ENCODE results near the gene AFDN.

The AFDN gene

DNA sequence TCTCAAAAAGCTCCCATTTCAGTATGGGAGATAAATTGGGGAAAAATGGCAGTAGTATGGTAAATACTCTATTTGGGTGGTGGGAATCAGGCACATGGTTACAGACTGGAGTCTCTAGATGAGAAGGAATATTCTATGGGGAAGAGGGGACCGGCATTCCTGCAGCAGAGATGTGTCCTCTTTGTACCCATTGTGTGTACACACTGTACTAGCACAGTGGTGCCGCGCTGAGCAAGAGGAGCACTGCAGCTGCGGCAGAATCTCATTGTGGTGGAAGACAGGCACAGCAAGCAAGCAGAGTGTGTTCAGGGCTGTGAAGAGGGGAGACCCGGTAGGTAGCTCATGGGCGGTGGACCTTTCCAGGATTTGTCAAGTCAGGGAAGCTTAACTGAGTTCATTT lies 13.0 kb downstream of the AFDN start:
- DNase-seq (ENCODE audit: low read depth in 2 of 2) = no peak

DNA sequence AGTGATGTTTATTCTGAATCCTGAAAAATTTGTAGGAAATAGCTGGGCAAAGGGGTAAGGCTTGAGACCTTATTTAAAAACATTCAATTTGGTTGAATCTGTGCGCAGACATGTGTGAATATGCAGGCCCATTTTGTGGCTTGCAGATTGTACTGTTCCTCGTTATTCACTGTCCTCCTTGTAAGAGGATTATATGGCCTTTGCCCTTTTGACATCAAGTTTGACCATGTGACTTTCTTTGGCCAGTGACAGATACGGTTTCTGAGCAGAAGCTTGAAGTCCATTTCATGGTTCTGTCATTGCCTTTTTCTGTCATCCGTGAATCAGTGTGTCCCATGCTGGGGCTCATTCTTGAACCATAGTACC lies 13.4 kb downstream of the AFDN start:
- DNase-seq (ENCODE audit: low read depth in 2 of 2) = no peak

DNA sequence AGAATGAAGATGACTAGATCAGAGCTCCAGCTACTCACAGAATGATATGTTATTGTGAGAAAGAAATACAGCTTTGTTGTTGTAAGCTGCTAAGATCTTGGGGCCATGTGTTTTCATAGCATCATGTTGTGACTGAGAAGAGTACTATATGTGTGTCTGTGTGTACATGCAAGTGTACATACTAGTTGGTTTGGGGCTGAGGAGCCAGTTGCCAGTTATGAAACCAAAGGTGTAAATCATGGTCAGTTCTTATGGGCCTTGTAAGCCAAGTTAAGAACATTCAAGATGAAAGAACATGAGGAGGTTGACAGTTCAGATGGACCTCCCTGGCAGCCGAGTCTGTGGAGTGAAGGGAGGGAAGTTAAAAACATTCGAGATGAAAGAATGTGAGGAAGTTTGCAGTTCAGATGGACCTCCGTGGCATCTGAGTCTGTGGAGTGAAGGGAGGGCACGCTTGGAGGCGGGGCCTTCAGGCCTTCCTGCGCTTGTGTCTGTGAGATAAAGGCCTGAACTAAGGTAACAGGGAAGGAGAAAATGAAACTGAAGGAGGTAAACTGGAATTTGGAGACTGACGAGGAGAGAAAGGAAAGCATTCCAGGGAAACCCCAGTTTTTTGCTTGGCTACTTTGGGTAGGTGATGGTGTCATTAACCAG lies 13.9 kb downstream of the AFDN start:
- DNase-seq (ENCODE audit: low read depth in 2 of 2) = no peak

DNA sequence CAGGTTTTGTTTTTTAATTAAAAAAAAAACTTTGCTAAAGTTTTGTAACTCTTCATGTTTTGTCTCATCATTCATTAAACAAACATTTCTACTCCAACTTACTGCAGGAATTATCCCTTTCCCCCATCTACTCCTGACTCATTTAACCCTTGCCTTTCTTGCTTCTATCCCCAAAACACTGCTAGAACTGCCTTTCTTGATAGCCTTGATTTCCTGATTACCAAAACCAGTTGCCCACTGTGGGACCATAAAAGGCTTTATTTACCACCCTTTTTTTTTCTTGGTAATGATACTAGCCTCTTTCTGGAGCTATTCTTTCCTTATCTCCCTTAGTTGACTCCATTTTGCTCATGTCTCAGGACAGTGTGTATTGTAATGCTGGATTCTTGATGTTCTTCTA lies 15.3 kb downstream of the AFDN start:
- DNase-seq (ENCODE audit: low read depth in 2 of 2) = no peak

DNA sequence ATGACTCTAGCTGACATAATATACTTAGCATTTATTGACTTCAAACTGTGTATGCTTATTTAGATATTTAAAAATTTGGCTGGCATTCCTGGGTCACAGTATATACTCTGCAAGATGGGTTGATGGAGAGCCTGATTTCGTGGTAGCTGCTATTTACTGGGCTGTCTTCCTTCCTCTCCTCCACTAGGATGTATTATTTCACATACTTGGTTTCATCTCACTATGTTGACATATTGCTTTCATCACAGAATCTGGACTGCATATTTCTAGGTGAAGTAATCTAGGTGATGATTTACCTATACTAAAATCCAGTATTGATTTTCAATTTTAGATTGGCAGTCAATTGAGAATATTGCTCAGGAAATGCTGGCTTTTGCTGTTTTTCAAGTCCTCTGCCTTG lies 15.7 kb downstream of the AFDN start:
- no peak for DNase-seq (ENCODE audit: low read depth in 2 of 2)

DNA sequence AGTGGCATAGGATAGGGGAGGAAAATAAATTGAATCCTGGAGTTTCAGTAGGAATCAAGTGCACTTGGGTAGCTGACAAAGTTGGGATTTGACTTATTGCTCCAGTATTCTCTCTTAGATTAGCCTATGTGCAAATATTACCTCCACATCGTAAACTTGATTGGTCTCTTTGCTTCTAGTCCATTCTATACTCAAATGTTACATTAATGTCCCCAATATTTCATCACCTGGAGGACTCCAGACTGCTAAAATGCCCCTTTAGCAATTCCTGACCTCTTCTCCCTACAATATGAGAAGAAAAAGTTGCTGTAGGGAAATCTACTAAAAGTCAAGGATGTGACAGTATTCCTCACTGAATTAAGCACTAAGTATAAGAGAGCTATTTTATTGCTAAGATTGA lies 16.3 kb downstream of the AFDN start:
- no peak for DNase-seq (ENCODE audit: low read depth in 2 of 2)

DNA sequence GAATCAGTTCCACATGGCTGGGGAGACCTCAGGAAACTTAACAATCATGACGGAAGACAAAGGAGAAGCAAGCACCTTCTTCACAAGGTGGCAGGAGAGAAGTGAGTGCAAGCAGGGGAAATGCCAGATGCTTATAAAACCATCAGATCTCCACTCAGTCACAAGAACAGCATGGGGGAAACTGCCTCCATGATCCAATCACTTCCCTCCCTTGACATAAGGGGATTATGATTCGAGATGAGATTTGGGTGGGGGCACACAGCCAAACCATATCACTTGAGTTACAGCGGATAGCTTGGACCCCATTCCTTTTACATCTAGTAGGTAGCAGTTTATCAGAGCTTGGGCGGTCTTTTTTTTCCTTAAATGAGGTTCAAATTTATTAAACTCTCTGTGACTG lies 19.1 kb downstream of the AFDN start:
- DNase-seq (ENCODE audit: low read depth in 2 of 2) = no peak

DNA sequence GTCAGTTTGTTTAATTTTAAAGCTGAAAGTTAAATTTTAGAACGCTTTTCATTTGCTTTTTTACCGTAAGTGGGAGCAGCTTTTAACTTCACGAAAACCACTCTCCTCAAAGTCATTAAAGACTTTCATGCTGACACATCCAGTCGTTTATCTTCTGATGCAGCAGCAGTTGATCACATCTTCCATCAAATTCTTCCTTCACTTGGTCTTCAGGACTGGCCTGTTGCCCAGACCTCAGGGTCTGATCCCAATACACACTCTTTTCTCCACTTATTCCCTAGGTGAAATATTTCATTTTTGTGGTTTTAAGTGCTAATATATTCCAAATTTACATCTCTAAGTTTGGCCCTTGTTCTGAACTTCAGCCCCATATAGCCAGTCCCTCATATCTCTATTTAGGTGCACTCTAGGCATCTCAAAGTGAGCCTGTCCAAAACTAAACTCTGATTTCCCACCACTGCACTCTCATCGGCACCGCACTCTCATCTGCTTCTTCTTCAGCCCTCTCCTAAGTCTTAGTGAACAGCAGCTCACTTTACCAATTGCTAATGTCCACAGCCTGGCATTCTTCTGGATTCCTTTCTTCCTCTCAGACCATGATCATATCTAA lies 20.4 kb downstream of the AFDN start:
- DNase-seq (ENCODE audit: low read depth in 2 of 2) = no peak

DNA sequence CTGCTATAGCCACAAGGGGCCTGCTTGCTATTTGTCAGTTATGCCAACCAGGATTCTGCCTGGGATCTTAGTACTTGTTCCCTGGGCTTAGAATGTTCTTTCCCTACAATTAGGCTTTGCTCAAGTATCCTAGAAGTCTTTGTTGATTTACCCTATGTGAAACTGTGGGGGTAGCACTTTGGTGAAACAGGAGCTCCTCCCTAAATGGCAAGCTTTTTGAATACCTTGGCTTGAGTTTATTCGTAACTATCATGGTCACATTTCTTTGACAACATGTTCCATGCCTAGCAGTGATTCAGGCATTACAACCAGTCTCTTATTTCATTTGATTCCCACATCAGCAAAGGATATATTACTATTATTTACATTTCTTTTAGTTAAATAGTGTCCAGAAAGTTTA lies 21.2 kb downstream of the AFDN start:
- no peak for DNase-seq (ENCODE audit: low read depth in 2 of 2)

DNA sequence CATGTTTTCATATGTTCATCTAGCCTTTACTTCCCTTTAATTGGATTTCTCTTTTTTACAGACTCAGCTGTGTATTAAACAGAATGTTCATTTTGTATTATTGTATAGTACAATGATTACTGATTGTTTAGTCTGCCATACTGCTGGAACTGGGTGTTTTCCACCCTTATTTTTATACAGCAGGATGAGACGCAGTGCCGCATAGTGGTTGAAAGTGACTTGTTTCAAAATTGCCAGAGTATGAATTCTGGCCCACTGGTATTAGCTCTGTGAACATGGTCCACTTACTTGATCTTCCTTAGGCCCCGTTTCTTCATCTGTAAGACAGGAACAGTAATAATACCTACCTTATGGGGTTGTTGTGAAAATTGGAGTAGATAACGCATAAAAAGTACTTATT lies 22.1 kb downstream of the AFDN start:
- no peak for DNase-seq (ENCODE audit: low read depth in 2 of 2)

DNA sequence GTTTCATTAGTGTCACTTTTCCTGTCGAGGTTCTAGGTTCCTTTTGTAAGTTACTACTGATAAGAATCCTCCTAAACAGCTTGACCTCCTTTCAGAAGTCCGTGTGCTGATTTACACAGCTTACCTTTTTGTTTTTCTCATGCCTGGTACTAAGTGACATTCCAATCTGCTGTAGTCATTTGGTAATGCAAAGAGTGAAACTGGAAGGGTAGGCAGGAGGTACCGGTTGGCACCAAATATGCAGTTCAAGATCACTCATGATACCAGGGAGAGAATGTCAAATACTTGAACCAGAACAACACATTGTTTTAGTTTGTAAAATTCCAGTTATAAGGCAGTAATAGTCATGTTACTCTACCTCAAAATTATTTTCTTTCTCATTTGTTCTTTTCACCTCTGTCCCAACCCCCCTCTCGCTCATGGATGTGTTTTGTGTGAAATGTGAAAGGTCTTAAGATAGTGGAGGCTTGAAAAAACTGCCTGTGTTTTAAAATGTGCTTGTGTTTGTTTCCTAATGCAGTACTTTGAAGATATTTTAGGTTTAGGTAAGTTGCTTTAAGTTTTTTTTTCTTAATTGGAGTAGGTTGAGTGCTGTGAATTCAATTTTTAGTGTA lies 23.2 kb downstream of the AFDN start:
- no peak for DNase-seq (ENCODE audit: low read depth in 2 of 2)

DNA sequence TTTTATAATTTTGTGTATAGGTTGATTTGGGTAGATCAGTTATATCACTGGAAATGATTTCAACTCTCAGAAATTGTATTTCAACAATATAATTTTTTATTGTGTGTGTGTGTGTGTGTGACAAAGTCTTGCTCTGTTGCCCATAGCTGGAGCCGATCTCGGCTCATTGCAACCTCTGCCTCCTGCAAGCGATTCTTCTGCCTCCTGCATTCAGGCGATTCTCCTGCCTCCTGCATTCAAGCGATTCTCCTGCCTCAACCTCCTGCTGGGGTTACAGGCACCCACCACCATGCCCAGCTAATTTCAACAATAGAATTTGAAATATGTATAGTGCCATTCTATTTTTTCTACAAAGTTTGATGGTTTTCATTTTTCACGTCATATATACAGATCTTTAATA lies 24.1 kb downstream of the AFDN start:
- DNase-seq (ENCODE audit: low read depth in 2 of 2) = no peak

DNA sequence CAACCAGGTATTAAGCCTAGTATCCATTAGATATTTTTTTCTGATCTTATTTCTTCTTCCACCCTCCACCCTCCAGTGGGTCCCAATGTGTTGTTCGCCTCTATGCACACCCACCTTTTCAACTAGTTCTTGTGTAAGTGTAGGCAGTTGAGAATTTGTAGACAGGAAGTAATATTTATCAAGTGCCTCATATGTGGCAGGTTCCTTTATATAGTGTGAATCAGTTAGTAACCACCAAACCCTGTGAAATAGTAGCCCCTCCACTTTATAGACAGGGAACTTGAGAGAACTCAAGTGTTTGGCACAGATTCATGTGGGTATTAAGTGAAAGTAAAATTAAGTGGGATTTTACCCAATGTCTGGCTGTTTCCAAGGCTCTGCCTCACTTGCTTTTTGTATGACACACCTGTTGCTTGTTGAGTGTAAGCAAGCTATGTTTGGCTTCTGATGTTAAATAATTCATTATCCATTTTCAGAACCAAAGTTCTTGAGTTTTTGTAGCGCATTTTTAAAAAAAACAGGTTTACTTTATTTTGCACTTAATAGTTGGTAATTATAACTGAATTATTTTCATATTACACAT lies 24.8 kb downstream of the AFDN start:
- DNase-seq (ENCODE audit: low read depth in 2 of 2) = no peak

DNA sequence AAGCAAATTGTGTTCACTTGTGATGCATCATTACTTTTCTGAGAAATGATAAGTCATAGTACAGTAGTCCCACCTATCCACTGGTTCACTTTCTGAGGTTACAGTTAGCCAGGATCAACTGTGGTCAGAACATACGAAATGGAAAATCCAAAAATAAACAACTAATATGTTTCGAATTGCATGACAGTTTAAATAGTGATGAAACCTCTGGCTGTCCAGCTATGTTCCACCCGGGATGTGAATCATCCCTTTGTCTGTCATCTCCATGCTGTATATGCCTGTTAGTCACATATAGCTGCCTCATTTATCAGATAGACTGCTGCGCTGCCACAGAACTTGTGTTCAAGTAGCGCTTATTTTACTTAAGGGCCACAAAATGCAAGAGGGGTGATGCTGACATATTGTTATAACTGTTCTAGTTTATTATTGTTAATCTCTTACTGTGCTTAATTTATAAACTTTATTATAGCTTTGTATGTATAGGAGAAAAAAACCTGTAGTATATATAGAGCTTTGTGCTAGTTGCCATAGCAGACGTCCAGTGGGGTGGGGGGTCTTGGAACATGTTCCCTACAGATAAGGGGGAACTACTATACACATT lies 29.2 kb downstream of the AFDN start:
- DNase-seq (ENCODE audit: low read depth in 2 of 2) = no peak

DNA sequence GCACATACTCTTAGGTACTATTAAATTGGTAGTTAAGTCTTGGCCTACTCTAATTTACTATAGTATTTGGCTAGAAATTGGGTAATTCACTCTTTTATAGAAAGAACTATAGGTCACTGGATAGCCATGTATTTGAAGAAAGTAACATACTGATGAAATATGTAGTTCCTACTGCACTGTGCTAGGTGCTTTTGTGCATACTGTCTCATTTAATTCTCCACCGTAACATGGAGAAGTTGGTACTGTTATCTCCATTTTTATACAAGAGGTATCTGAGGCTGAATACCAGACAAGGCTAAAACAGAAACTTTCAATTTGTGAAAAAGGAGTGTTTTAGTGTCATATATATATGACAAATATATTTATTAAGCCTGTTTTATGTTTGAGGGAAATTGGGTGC lies 29.8 kb downstream of the AFDN start:
- no peak for DNase-seq (ENCODE audit: low read depth in 2 of 2)

DNA sequence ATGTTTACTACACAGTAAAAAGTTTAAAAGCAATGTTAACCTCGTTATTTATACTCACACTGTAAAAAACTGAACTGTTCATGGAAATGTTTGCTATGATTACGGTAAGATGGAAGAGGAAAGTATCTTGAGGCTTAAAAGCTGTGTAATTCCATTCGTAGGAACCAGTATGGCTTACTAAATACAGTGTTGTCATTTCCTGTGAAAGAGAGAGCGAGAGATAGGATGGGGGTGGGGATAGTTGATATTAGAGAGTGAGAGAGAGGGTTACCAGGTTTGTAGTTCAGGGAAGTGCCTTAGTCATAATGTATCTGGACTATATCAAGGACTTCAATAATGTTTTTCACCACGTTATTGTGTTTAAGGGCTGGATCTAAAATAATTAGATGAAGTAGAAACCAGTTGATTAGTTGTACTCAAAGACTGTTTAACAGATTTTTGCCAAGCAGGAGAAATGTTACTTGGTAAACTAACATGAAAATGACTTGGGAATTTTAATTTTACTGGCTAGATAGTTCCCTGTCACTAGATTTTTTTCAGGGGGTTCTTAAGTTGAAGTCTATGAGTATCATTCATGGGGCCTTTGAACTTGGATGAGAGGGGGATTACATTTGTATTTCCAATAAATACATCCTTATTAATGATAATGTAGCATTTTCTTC lies 30.4 kb downstream of the AFDN start:
- DNase-seq (ENCODE audit: low read depth in 2 of 2) = no peak

DNA sequence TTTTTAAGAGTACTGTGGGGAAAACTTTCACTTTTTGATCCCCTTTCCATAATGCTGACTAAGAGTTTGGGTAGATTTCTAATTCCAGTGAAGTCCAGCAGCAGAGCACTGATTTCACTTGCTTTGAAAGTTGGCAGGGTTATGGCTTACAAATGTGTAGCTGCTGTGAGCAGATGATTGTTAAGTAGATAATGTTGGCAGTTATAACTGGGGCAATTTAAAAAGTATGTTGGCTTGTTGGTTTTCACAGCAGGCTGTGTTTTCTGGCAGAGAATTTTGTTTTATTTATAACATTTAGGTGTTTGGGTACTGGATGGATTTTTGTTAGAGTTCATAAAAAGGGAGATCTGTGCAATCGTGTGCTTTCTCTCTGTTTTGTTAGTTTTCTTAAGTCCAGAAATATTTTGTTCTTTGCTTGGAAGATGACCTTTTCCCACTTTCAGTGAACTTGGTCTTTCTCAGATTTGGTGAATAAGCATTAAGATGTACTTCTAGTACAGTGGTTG lies 31.4 kb downstream of the AFDN start:
- DNase-seq (ENCODE audit: low read depth in 2 of 2) = no peak

DNA sequence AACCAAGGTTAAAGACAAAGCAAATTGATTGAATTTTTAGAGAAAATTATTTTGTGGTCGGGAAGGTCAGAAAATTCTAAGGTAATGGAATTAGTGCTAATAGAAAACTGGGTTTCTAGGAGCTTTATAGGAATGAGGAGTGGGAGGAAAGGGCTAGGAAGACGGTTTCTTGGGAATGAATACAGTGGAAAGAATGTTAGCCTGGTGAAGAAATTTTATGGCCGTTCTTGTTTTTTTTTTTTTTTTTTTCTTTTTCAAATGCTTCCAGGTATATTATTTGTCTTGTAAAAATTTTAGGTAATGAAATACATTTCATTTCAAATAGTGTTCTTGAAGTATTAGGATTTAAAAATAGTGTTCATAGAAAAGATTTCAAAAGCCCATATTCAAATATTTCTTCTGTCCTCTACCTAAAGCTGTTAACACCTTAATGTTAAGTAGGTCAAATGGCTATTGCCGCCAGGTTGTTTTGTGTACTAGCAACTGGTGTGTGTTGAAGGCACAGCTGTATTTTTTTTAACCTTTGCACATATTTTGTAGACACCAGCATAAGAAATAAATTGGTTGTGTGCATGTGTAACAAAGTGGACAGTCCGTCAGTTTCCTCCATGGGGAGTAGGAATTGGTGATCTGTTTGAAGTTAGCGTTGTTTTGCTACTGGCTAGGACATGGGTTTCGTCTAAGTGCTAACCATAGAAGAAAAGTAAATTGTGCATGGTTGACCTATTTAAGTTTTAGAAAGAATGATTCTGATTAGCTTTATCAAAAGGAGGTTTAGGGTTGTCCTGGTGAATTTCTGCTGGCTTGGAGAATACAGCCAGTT lies 32.3 kb downstream of the AFDN start:
- DNase-seq (ENCODE audit: low read depth in 2 of 2) = no peak

DNA sequence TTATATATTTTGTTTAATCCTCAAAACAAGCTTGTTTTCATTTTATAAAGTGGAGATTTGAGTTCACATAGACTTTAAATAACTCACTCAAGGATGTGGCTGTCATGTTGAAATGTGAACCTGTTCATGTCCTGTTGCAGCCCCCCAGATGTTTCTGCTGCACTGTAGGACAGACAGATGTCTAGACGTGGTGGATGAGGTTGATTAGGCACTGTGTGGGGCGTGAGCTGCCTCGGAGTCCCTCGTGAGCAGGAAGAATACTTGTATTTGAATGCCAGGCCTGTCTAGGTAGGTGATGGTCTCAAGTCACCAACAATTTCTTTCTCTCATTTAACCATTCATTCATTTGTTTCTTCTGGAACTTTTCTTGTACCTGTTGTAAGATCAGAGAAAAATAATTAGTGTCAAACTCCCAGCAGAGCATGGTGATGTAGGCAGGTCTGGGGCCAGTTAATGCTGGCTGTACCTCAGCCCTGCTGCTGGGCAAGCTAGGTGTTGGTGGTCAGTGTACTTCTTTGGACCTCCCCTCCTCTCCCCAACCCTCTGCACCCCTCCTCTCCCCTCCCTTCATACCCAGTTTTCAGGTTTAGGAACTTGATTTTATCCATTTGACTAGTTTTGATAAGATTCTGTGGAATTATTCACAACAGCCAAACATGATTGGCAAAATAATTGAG lies 34.0 kb downstream of the AFDN start:
- DNase-seq (ENCODE audit: low read depth in 2 of 2) = no peak

DNA sequence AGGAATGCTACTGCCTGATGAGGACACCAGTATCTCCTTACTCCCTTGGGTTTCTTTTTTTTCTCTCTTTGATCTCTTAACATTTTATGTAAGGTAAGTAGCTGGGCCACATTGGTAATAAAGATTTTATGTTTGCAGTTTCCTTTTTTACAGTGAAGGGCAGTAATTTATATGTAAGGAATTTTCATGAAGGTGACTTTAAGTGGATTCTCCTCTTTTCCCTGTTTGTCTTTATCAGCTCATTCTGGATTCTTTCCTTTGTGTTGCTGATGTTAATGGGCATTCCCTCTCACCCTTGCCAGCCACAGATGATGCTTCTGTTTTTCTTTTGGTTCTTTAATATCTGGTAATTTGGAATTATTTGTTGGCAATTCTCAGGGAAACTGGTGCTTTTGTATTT lies 34.7 kb downstream of the AFDN start:
- no peak for DNase-seq (ENCODE audit: low read depth in 2 of 2)

DNA sequence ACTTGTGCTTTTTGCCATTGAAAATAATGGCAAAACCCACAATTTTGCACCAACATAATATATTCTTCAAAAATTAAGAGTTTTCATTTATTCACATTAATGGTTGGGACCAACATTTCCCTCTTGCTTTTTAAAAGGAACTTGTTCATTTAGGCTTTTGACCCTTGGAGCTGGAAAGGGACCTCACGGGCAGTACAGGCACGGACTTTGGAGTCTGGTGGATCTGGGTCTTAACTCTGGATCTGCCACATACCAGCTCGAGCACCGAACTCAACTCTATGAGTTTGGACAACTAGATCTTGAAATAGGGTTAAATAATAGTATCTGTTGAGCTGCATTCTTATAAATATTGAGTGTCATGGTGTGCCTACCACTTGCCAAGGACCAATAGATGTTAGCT lies 37.2 kb downstream of the AFDN start:
- no peak for DNase-seq (ENCODE audit: low read depth in 2 of 2)
